ENCODE data around the gene INHBC. TPM values are rescaled to one million over a fixed set of nuclear protein-coding genes. Genes with fewer than 3 reads are reported as not detected.
"Not testable (repeated sequence)": the region's sequence is repeated elsewhere in the genome, so short reads cannot be mapped to it uniquely, and the experiment has no call there.

INHBC gene
- total RNA-seq, 1 donor from 2014 or later: not detected

- DNase-seq (ENCODE audit: low read depth) (no peak), FAIRE-seq (no peak)
- TF ChIP-seq CTCF (IDR thresholded peaks at IDR 0.05; ENCODE audit: insufficient read depth, low read length, severe bottlenecking): no peak
- no peaks in the 10 kb centered on the region for H3K27me3 ChIP-seq (ENCODE audit: control insufficient read depth, insufficient read depth, low read length)
- no peaks in the 10 kb centered on the region for H3K36me3 ChIP-seq (ENCODE audit: control insufficient read depth, insufficient read depth, low read length)
- H3K4me3 ChIP-seq (ENCODE audit: low read depth, low read length): no peak overlapping the region
Observed at GRCh38 chr12:57439762-57440266, 5.2 kb downstream of the INHBC start.

- not testable (repeated sequence) for H3K4me3 ChIP-seq (ENCODE audit: low read depth, low read length); H3K36me3 ChIP-seq (ENCODE audit: control insufficient read depth, insufficient read depth, low read length); FAIRE-seq; DNase-seq (ENCODE audit: low read depth); H3K27me3 ChIP-seq (ENCODE audit: control insufficient read depth, insufficient read depth, low read length)
Observed at GRCh38 chr12:57441393-57441792, 6.8 kb downstream of the INHBC start.

GRCh38 chr12:57441846-57442427, 7.4 kb downstream of the INHBC start:
- no peak for TF ChIP-seq CTCF (IDR thresholded peaks at IDR 0.05; ENCODE audit: insufficient read depth, low read length, severe bottlenecking)
- DNase-seq (ENCODE audit: low read depth) (no peak), FAIRE-seq (no peak)
- H3K36me3 ChIP-seq (ENCODE audit: control insufficient read depth, insufficient read depth, low read length): no peaks in the 10 kb centered on the region
- H3K4me3 ChIP-seq (ENCODE audit: low read depth, low read length): no peak overlapping the region
- no peaks in the 10 kb centered on the region for H3K27me3 ChIP-seq (ENCODE audit: control insufficient read depth, insufficient read depth, low read length)

GRCh38 chr12:57444337-57444736, 9.8 kb downstream of the INHBC start:
- not testable (repeated sequence) for DNase-seq (ENCODE audit: low read depth); H3K36me3 ChIP-seq (ENCODE audit: control insufficient read depth, insufficient read depth, low read length); FAIRE-seq; H3K4me3 ChIP-seq (ENCODE audit: low read depth, low read length); H3K27me3 ChIP-seq (ENCODE audit: control insufficient read depth, insufficient read depth, low read length)

GRCh38 chr12:57444744-57445143, 10.2 kb downstream of the INHBC start:
- Histone ChIP-seq H3K27me3 (ENCODE audit: control insufficient read depth, insufficient read depth, low read length) (no peaks in the 10 kb centered on the region), H3K36me3 (ENCODE audit: control insufficient read depth, insufficient read depth, low read length) (no peaks in the 10 kb centered on the region), H3K4me3 (ENCODE audit: low read depth, low read length) (no peak overlapping the region)
- FAIRE-seq (no peak), DNase-seq (ENCODE audit: low read depth) (no peak)
- TF ChIP-seq CTCF (IDR thresholded peaks at IDR 0.05; ENCODE audit: insufficient read depth, low read length, severe bottlenecking): no peak

GRCh38 chr12:57446292-57446960, 11.8 kb downstream of the INHBC start:
- Histone ChIP-seq H3K4me3 (ENCODE audit: low read depth, low read length) (no peak overlapping the region), H3K36me3 (ENCODE audit: control insufficient read depth, insufficient read depth, low read length) (no peaks in the 10 kb centered on the region), H3K27me3 (ENCODE audit: control insufficient read depth, insufficient read depth, low read length) (no peaks in the 10 kb centered on the region)
- no peak for TF ChIP-seq CTCF (IDR thresholded peaks at IDR 0.05; ENCODE audit: insufficient read depth, low read length, severe bottlenecking)
- FAIRE-seq (no peak), DNase-seq (ENCODE audit: low read depth) (no peak)

All from bronchial epithelial cell (primary cell).